CD4-positive, alpha-beta T cell treated with Interleukin-12 subunit alpha and Interleukin-12 subunit beta, for 1 hour (primary cell): ENCODE data around the gene RIF1.
"Not testable (repeated sequence)": the region's sequence is repeated elsewhere in the genome, so short reads cannot be mapped to it uniquely, and the experiment has no call there.

Source experiments
- DNase-seq: peaks from one replicate; pipeline ENCODE4 v3.0.0-alpha.2; 2020

The RIF1 gene

GRCh38 chr2:151417650-151418049 is 7.9 kb downstream of the RIF1 start:
- no peak for DNase-seq

- DNase-seq = not testable (repeated sequence)
Observed at GRCh38 chr2:151421681-151422080, 12.0 kb downstream of the RIF1 start.

- DNase-seq = no peak
Observed at GRCh38 chr2:151422917-151423439, 13.3 kb downstream of the RIF1 start.

- peak; percentile 52 for DNase-seq
Observed at GRCh38 chr2:151423760-151424159, 14.1 kb downstream of the RIF1 start.

- DNase-seq = peak; percentile 46
Observed at GRCh38 chr2:151437630-151438029, 27.9 kb downstream of the RIF1 start.

GRCh38 chr2:151438506-151438905 is 28.8 kb downstream of the RIF1 start:
- no peak for DNase-seq

- no peak for DNase-seq
Observed at GRCh38 chr2:151439127-151439526, 29.4 kb downstream of the RIF1 start.

- DNase-seq = no peak
Observed at GRCh38 chr2:151459358-151459757, 49.7 kb downstream of the RIF1 start.

- no peak for DNase-seq
Observed at GRCh38 chr2:151465771-151466170, 56.1 kb downstream of the RIF1 start.

GRCh38 chr2:151470556-151470955 is 60.9 kb downstream of the RIF1 start:
- DNase-seq = no peak

GRCh38 chr2:151472966-151473365 is 63.3 kb downstream of the RIF1 start:
- DNase-seq = no peak

- DNase-seq = no peak
Observed at GRCh38 chr2:151475071-151475470, 65.4 kb downstream of the RIF1 start.

- no peak for DNase-seq
Observed at GRCh38 chr2:151476287-151476686, 66.6 kb downstream of the RIF1 start.

GRCh38 chr2:151478011-151478410 is 68.3 kb downstream of the RIF1 start:
- DNase-seq = no peak

- DNase-seq = no peak
Observed at GRCh38 chr2:151481744-151482143, 72.0 kb downstream of the RIF1 start.

- DNase-seq = no peak
Observed at GRCh38 chr2:151482171-151482725, 72.5 kb downstream of the RIF1 start.

GRCh38 chr2:151483546-151483945 is 73.8 kb downstream of the RIF1 start:
- DNase-seq = no peak

GRCh38 chr2:151484100-151484499 is 74.4 kb downstream of the RIF1 start:
- DNase-seq = no peak

GRCh38 chr2:151486053-151486452 is 76.4 kb downstream of the RIF1 start:
- DNase-seq = no peak

GRCh38 chr2:151490276-151490675 is 80.6 kb downstream of the RIF1 start:
- no peak for DNase-seq

- no peak for DNase-seq
Observed at GRCh38 chr2:151491496-151491895, 81.8 kb downstream of the RIF1 start.

- DNase-seq = no peak
Observed at GRCh38 chr2:151498178-151498577, 88.5 kb downstream of the RIF1 start.

- no peak for DNase-seq
Observed at GRCh38 chr2:151506170-151506569, 96.5 kb downstream of the RIF1 start.

- DNase-seq = no peak
Observed at GRCh38 chr2:151508519-151508918, 98.8 kb downstream of the RIF1 start.

GRCh38 chr2:151518802-151519201 is 109.1 kb downstream of the RIF1 start:
- no peak for DNase-seq
